Kasumi-1 (cell line): Measurements from ENCODE around the gene ZNF622.
"Not testable (repeated sequence)": the region's sequence is repeated elsewhere in the genome, so short reads cannot be mapped to it uniquely, and the experiment has no call there.

Experiments used
- DNase-seq, 2 experiments: peaks; one replicate each; lab custom pipeline; 2025; lab: John Stamatoyannopoulos, UW

Gene ZNF622

GRCh38 chr5:16480144-16480543 lies 14.5 kb upstream of the ZNF622 start:
- no peak for DNase-seq

- DNase-seq, result no peak
Measured at GRCh38 chr5:16477541-16477940, 11.9 kb upstream of the ZNF622 start.

- not testable (repeated sequence) for DNase-seq
Measured at GRCh38 chr5:16476417-16476816, 10.8 kb upstream of the ZNF622 start.

GRCh38 chr5:16471387-16471786 lies 5.8 kb upstream of the ZNF622 start:
- no peak for DNase-seq

- no peak for DNase-seq
Measured at GRCh38 chr5:16467363-16468219, 2.0 kb upstream of the ZNF622 start.

- peak; percentile 19 to 37 for DNase-seq
Measured at GRCh38 chr5:16464664-16465543, 696 bp downstream of the ZNF622 start.

- DNase-seq, result no peak
Measured at GRCh38 chr5:16464231-16464630, 1.4 kb downstream of the ZNF622 start.

GRCh38 chr5:16461782-16462181 lies 3.8 kb downstream of the ZNF622 start:
- DNase-seq, result no peak

- DNase-seq, result no peak
Measured at GRCh38 chr5:16461026-16461425, 4.6 kb downstream of the ZNF622 start.

GRCh38 chr5:16459451-16459850 lies 6.1 kb downstream of the ZNF622 start:
- no peak for DNase-seq

- DNase-seq, result no peak
Measured at GRCh38 chr5:16457853-16458252, 7.7 kb downstream of the ZNF622 start.

- DNase-seq, result no peak
Measured at GRCh38 chr5:16457451-16457850, 8.1 kb downstream of the ZNF622 start.

- DNase-seq, result peak; percentile 70 to 82
Measured at GRCh38 chr5:16456103-16456832, 9.3 kb downstream of the ZNF622 start.

- no peak for DNase-seq
Measured at GRCh38 chr5:16455668-16456067, 9.9 kb downstream of the ZNF622 start.

- no peak for DNase-seq
Measured at GRCh38 chr5:16454686-16455085, 10.9 kb downstream of the ZNF622 start.

- DNase-seq, result peak in 1 of 2 experiments; percentile 16
Measured at GRCh38 chr5:16453609-16454008, 12.0 kb downstream of the ZNF622 start.

GRCh38 chr5:16450163-16450562 lies 15.4 kb downstream of the ZNF622 start:
- DNase-seq, result no peak

- no peak for DNase-seq
Measured at GRCh38 chr5:16446993-16447392, 18.6 kb downstream of the ZNF622 start.

GRCh38 chr5:16437977-16438376 lies 27.6 kb downstream of the ZNF622 start:
- DNase-seq, result no peak

- not testable (repeated sequence) for DNase-seq
Measured at GRCh38 chr5:16436065-16436682, 29.4 kb downstream of the ZNF622 start.

GRCh38 chr5:16431490-16431889 lies 34.1 kb downstream of the ZNF622 start:
- DNase-seq, result no peak
